ENCODE data around the gene OR9Q1. TPM values are rescaled to one million over a fixed set of nuclear protein-coding genes. Genes with fewer than 3 reads are reported as not detected.

OR9Q1 gene
- total and polyA plus RNA-seq, 2 of the 13 experiments (the other 11 are each of a cell fraction or from before 2014, with no cell fraction given), result not detected

DNA sequence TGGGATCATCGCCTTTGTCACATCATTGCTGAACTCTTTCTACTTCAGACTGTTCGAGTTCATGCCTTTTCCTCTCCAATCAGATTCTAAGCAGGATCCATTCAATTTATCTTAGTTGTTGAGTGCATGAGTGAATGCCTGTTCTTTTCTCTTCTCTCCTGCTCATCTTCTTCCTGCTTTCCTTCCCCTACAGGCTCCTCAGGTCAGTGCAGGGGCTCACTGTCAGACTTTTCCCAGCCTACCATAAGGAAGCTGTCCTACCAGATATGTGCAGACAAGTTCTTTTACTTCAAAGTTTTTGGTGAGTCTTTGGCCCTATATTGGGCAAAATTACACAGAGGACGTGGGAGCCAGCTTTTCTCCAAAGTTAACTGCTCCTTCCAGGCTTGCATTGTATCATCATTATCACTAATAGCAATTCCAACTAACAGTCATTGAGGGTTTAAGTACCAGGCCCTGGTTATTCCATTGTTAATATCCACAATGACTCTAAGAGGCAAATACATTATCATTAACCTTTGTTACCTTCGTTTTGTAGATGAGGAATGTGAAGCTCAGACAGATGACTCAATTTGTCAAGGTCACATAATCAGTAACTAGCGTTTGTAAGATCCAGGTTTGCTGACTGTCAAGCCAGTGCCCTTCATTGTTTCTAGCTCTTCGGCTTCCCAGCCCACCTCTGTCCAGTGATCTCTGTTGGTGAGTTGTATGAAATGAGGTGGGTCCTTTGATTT, 37.4 kb downstream of the OR9Q1 start (continued):
- TF ChIP-seq ZBED4 (CRISPR knock-in tag; IDR thresholded peaks at IDR 0.05; ENCODE audit: borderline replicate concordance), result no peak
- TF ChIP-seq ZKSCAN8 (CRISPR knock-in tag; IDR thresholded peaks at IDR 0.05; ENCODE audit: borderline replicate concordance), result no peak
- TF ChIP-seq, protein P1, sequence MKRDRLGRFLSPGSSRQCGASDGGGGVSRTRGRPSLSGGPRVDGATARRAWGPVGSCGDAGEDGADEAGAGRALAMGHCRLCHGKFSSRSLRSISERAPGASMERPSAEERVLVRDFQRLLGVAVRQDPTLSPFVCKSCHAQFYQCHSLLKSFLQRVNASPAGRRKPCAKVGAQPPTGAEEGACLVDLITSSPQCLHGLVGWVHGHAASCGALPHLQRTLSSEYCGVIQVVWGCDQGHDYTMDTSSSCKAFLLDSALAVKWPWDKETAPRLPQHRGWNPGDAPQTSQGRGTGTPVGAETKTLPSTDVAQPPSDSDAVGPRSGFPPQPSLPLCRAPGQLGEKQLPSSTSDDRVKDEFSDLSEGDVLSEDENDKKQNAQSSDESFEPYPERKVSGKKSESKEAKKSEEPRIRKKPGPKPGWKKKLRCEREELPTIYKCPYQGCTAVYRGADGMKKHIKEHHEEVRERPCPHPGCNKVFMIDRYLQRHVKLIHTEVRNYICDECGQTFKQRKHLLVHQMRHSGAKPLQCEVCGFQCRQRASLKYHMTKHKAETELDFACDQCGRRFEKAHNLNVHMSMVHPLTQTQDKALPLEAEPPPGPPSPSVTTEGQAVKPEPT (CRISPR knock-in tag; IDR thresholded peaks at IDR 0.05; ENCODE audit: low read depth), result no peak
- TF ChIP-seq, protein P2, sequence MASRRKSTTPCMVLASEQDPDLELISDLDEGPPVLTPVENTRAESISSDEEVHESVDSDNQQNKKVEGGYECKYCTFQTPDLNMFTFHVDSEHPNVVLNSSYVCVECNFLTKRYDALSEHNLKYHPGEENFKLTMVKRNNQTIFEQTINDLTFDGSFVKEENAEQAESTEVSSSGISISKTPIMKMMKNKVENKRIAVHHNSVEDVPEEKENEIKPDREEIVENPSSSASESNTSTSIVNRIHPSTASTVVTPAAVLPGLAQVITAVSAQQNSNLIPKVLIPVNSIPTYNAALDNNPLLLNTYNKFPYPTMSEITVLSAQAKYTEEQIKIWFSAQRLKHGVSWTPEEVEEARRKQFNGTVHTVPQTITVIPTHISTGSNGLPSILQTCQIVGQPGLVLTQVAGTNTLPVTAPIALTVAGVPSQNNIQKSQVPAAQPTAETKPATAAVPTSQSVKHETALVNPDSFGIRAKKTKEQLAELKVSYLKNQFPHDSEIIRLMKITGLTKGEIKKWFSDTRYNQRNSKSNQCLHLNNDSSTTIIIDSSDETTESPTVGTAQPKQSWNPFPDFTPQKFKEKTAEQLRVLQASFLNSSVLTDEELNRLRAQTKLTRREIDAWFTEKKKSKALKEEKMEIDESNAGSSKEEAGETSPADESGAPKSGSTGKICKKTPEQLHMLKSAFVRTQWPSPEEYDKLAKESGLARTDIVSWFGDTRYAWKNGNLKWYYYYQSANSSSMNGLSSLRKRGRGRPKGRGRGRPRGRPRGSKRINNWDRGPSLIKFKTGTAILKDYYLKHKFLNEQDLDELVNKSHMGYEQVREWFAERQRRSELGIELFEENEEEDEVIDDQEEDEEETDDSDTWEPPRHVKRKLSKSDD (CRISPR knock-in tag; IDR thresholded peaks at IDR 0.05; ENCODE audit: low read depth), result 0 out of 2 replicates have a peak, but pooled peaks have one; percentile 59
- no peak for TF ChIP-seq THYN1 (CRISPR knock-in tag; IDR thresholded peaks at IDR 0.05; ENCODE audit: borderline replicate concordance, low read depth)
- TF ChIP-seq CSRNP1 (CRISPR knock-in tag; IDR thresholded peaks at IDR 0.05), result no peak
- TF ChIP-seq FOXO1 (CRISPR knock-in tag; IDR thresholded peaks at IDR 0.05), result no peak
- TF ChIP-seq RORA (CRISPR knock-in tag; IDR thresholded peaks at IDR 0.05), result no peak
- TF ChIP-seq ZNF800 (CRISPR knock-in tag; IDR thresholded peaks at IDR 0.05), result no peak
- TF ChIP-seq, protein P3, sequence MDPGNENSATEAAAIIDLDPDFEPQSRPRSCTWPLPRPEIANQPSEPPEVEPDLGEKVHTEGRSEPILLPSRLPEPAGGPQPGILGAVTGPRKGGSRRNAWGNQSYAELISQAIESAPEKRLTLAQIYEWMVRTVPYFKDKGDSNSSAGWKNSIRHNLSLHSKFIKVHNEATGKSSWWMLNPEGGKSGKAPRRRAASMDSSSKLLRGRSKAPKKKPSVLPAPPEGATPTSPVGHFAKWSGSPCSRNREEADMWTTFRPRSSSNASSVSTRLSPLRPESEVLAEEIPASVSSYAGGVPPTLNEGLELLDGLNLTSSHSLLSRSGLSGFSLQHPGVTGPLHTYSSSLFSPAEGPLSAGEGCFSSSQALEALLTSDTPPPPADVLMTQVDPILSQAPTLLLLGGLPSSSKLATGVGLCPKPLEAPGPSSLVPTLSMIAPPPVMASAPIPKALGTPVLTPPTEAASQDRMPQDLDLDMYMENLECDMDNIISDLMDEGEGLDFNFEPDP (CRISPR knock-in tag; conservative IDR thresholded peaks at IDR 0.05), result no peak
- TF ChIP-seq GZF1 (CRISPR knock-in tag; IDR thresholded peaks at IDR 0.05), result no peak
- no peak for TF ChIP-seq ZNF441 (CRISPR knock-in tag; IDR thresholded peaks at IDR 0.05; ENCODE audit: borderline replicate concordance)
